ENCODE measurements around the gene DUOXA2.
"Not testable (repeated sequence)": the region's sequence is repeated elsewhere in the genome, so short reads cannot be mapped to it uniquely, and the experiment has no call there.

GRCh38 chr15:45077391-45077790 is 36.7 kb upstream of the DUOXA2 start:
- TF ChIP-seq CTCF (conservative IDR thresholded peaks at IDR 0.05; ENCODE audit: low read depth, low read length); EZH2 (IDR thresholded peaks at IDR 0.05; ENCODE audit: low read length, unreplicated experiment): not testable (repeated sequence)

Data from PC-3 (cell line).